K562 (cell line): ENCODE measurements around the gene GET3. TPM values are rescaled to one million over a fixed set of nuclear protein-coding genes. Genes with fewer than 3 reads are reported as not detected.

Experiments used
- CREB3L1 ChIP-seq: fragments of 450-650 bp; IDR thresholded peaks from 2 replicates; pipeline ENCODE4 v1.6.1; 2014; ENCODE audit warnings: low read depth, mild to moderate bottlenecking, moderate library complexity, borderline replicate concordance
- GTF2B ChIP-seq: IDR thresholded peaks from 2 replicates; pipeline ENCODE4 v1.6.1; 2011; ENCODE audit not compliant: insufficient read length; ENCODE audit errors: extremely low read depth
- HBP1 ChIP-seq: fragments of 450-650 bp; formaldehyde crosslinking; IDR thresholded peaks from 2 replicates; pipeline ENCODE4 v1.4.0; 2022; ENCODE audit warnings: missing genetic modification characterization
- OTX1 ChIP-seq: fragments of 450-650 bp; formaldehyde crosslinking; IDR thresholded peaks from 2 replicates; pipeline ENCODE4 v1.4.0; 2022; ENCODE audit warnings: mild to moderate bottlenecking
- PHTF2 ChIP-seq: fragments of 250-450 bp; sonication (Bioruptor Pico); IDR thresholded peaks from 2 replicates; pipeline ENCODE4 v1.5.0; 2021; ENCODE audit warnings: mild to moderate bottlenecking
- SIN3B ChIP-seq: fragments of 450-650 bp; IDR thresholded peaks from 2 replicates; pipeline ENCODE4 v1.6.1; 2017; ENCODE audit warnings: low read depth, mild to moderate bottlenecking, moderate library complexity
- SP1 ChIP-seq: sonication (generic); formaldehyde crosslinking; IDR thresholded peaks from 2 replicates; pipeline ENCODE4 v1.8.1; 2022; ENCODE audit warnings: mild to moderate bottlenecking, missing genetic modification reagents
- TCFL5 ChIP-seq: fragments of 250-450 bp; sonication (Bioruptor Pico); conservative IDR thresholded peaks from 2 replicates; pipeline ENCODE4 v1.6.1; 2021; ENCODE audit warnings: mild to moderate bottlenecking, moderate library complexity, matching md5 sums
- ZKSCAN8 ChIP-seq: fragments of 200-800 bp; sonication (Bioruptor generic); IDR thresholded peaks from 2 replicates; pipeline ENCODE4 v1.6.1; 2016; ENCODE audit warnings: missing genetic modification characterization, missing compliant biosample characterization
- ZNF318 ChIP-seq, 2 experiments: fragments of 450-650 bp; IDR thresholded peaks; 2 replicates each; pipeline ENCODE4 v1.6.1; 2016; ENCODE audit warnings: mild to moderate bottlenecking in 2 of 2, borderline replicate concordance in 1 of 2, low read depth in 1 of 2, moderate library complexity in 1 of 2
- ZNF512 ChIP-seq: IDR thresholded peaks from 2 replicates; pipeline ENCODE4 v1.6.1; 2016; ENCODE audit warnings: missing genetic modification characterization, missing compliant biosample characterization
- polyA plus RNA-seq, 8 experiments: library from polyadenylated mRNA; depleted of rRNA in 4 of 8; stranded (reverse) in 5 of 8; unstranded in 3 of 8; fragments of >200 nt; fragmentation: Nextera tagmentation in 2 of 8; fragmentation: Illumina TruSeq in 1 of 8; extraction: Ambion mirVana in 2 of 8; extraction: Trizol in 1 of 8; gene quantifications; 2 replicates each; pipeline versions ENCODE4 v1.2.1 to v1.2.3, GENCODE V29; 2011 to 2014; ENCODE audit warnings: inconsistent platforms in 1 of 8, missing spikeins in 1 of 8
- total RNA-seq, 7 experiments: library from RNA; depleted of rRNA in 6 of 7; stranded (reverse); fragments of >200 nt in 6 of 7; fragmentation: Illumina TruSeq in 2 of 7; extraction: Trizol in 2 of 7; gene quantifications; 2 replicates each; pipeline versions ENCODE4 v1.2.1 to v1.2.3, GENCODE V29; 2011 to 2021; ENCODE audit warnings: low replicate concordance in 1 of 7

Gene GET3
- total and polyA plus RNA-seq, 9 of the 15 experiments (the other 6 are each of a cell fraction or from before 2014, with no cell fraction given): 8.3 to 83.5 (median 51.8) TPM

DNA sequence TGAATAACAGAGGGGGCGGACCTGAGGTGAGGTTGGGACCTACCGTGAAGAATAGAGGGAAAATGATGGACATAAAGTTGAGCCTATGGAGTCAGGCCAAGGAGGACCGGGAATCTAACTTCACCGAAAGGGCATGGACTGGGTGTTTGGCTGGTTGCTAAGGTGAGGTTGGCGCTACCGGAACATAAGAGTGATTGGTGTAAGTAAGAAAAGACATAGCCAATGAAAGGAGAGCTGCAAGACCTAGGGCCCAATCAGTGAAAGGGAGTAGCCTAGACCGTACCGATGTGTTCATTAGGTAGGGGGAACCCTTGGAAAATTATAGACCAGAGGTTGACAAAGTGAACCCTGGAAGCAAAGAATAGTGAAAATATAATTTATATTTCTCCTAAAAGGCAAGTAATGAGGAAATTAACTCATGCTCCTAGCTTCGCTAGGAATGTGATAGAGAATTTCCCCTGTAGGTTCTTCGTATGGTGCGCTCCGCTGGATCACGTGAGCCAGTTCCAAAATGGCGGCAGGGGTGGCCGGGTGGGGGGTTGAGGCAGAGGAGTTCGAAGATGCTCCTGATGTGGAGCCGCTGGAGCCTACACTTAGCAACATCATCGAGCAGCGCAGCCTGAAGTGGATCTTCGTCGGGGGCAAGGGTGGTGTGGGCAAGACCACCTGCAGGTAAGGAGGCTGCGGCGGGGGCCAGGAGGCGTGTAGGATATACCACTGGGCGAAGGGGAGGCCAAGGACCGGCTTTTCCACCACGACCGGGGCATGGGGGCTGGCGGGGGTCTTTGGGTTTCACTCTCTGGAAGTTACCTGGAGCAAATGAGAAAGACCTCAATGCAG, at the start of gene GET3 (continued):
- TF ChIP-seq ZNF318 (IDR thresholded peaks at IDR 0.05; ENCODE audit: borderline replicate concordance in 1 of 2, low read depth in 1 of 2) (0 out of 4 replicates have a peak, but pooled peaks of 1 of the 2 experiments have one; percentile 48), ZKSCAN8 (no peak), ZNF512 (tag) (no peak), HBP1 (no peak), SIN3B (peak; percentile 100), OTX1 (CRISPR knock-in tag) (peak; percentile 70), TCFL5 (CRISPR knock-in tag) (0 out of 2 replicates have a peak, but pooled peaks have one; percentile 18), CREB3L1 (no peak), SP1 (CRISPR knock-in tag) (peak; percentile 71), GTF2B (no peak), PHTF2 (CRISPR knock-in tag) (no peak)
